Lower lobe of right lung (tissue), 2 donors: Measurements from ENCODE around the gene PBX1. TPM values are rescaled to one million over a fixed set of nuclear protein-coding genes. Genes with fewer than 3 reads are reported as not detected.

Experiments
- ATAC-seq, 2 donors: fragments of 200-7000 bp; cut with Tn5 transposase; one replicate each; pipeline ENCODE4 v1.9.1; 2020 to 2022; ENCODE audit warnings: mild to moderate bottlenecking in 2 of 2, moderate library complexity in 2 of 2
- DNase-seq: peaks from one replicate; pipeline ENCODE4 v3.0.0-alpha.2; 2020
- H3K27ac ChIP-seq: fragments of 200-600 bp; one replicate; pipeline ENCODE4 v1.8.0; 2022
- H3K27me3 ChIP-seq: fragments of 200-600 bp; one replicate; pipeline ENCODE4 v1.8.0; 2022; ENCODE audit warnings: low read depth
- H3K36me3 ChIP-seq: fragments of 200-600 bp; one replicate; pipeline ENCODE4 v1.8.0; 2022; ENCODE audit warnings: mild to moderate bottlenecking
- H3K4me1 ChIP-seq: fragments of 200-600 bp; one replicate; pipeline ENCODE4 v1.8.0; 2022
- H3K4me3 ChIP-seq: fragments of 200-600 bp; one replicate; pipeline ENCODE4 v1.8.0; 2022; ENCODE audit warnings: mild to moderate bottlenecking
- H3K9me3 ChIP-seq: fragments of 200-600 bp; one replicate; pipeline ENCODE4 v1.8.0; 2022
- intact Hi-C: fragments of 100-400 bp; cut with DNase I; formaldehyde crosslinking; loops from one replicate; pipeline ENCODE4 v1.11.0; 2022
- total RNA-seq: library from RNA; stranded (reverse); fragmentation: NEBNext Ultra II Directional; extraction: Animal tissue kit (Norgen Biotek cat#: 25700); gene quantifications from one replicate; pipeline ENCODE4 v1.2.1, GENCODE V29; 2021
- TF ChIP-seq, protein P1 (sequence below): fragments of 200-600 bp; IDR thresholded peaks from one replicate; pipeline ENCODE4 v1.8.0; 2022; ENCODE audit warnings: antibody characterized with exemption, mild to moderate bottlenecking
- donor health status: DM: no; HTN: yes; CAD: no; lungs with severe emphysema.

The PBX1 gene
- total RNA-seq, 1 donor from 2014 or later: 58.1 TPM

DNA sequence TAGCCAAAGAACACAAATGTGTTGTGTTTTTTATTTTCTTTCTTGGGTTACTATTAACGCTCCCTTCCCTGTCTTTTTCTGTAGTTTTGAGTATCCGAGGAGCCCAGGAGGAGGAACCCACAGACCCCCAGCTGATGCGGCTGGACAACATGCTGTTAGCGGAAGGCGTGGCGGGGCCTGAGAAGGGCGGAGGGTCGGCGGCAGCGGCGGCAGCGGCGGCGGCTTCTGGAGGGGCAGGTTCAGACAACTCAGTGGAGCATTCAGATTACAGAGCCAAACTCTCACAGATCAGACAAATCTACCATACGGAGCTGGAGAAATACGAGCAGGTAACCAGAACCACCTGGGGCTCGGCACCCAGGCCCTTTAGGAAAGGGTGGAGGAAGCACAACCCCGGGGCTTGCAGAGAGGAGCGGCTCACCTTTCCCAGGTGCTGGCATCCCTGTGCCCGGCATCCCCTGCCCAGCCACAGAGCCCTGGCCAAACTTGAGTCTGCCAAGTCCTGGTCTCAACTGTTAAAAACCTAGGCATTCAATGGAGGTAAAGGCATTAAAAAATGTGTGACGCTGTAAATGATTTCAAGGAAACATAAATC is 233.5 kb downstream of the PBX1 start:
- Histone ChIP-seq H3K27me3 (no peaks in the 10 kb centered on the region), H3K4me1 (peaks cover 2% of the 10 kb centered on the region), H3K27ac (no peak overlapping the region), H3K4me3 (no peak overlapping the region), H3K36me3 (peaks cover 11% of the 10 kb centered on the region), H3K9me3 (no peaks in the 10 kb centered on the region)
- no peak for ATAC-seq
- TF ChIP-seq, protein P1, sequence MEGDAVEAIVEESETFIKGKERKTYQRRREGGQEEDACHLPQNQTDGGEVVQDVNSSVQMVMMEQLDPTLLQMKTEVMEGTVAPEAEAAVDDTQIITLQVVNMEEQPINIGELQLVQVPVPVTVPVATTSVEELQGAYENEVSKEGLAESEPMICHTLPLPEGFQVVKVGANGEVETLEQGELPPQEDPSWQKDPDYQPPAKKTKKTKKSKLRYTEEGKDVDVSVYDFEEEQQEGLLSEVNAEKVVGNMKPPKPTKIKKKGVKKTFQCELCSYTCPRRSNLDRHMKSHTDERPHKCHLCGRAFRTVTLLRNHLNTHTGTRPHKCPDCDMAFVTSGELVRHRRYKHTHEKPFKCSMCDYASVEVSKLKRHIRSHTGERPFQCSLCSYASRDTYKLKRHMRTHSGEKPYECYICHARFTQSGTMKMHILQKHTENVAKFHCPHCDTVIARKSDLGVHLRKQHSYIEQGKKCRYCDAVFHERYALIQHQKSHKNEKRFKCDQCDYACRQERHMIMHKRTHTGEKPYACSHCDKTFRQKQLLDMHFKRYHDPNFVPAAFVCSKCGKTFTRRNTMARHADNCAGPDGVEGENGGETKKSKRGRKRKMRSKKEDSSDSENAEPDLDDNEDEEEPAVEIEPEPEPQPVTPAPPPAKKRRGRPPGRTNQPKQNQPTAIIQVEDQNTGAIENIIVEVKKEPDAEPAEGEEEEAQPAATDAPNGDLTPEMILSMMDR: no peak
- intact Hi-C loops: no loop called here
- DNase-seq: no peak

DNA sequence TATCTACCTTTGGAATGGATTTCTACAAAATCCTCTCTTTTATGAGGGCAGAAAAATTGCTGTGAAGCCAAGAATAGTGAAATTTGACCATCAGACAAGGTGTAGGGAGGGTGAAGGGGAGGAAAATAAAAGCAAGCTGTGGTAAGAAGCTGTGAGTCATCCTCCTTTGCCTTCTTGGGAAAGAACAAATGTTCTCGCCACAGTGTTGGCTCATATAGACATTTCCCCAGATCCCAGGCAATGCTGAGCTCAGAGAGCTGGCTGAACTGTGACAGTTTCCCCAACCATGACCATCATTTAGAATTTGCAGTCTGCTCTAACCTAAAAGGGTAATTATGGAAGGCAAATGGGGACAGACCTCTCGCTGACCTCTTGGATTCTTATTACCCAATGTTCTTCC is 235.4 kb downstream of the PBX1 start:
- H3K4me1 ChIP-seq: no peaks in the 10 kb centered on the region
- peak; percentile 57 to 59 for ATAC-seq

DNA sequence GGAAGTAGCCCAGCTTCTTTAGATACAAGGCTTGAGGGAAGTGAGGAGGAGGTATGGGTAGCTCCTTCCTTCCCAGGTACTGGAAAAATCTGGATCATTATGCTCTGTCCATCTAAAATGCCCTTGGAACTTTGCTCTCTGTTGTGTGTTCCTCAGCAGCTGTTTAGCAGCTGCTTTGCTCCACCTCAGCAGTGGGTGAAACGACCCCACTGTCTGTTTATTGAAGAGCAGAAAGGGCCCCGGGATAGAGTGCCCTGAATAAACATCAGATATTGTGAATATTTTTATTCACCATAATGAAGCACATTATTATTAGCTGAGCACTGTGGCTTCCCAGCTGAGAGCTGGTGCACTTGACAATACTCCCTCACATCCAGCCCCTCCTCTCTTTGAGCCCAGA is 237.9 kb downstream of the PBX1 start:
- Histone ChIP-seq H3K27ac (no peak overlapping the region), H3K27me3 (no peaks in the 10 kb centered on the region), H3K36me3 (peaks cover 21% of the 10 kb centered on the region), H3K4me1 (no peaks in the 10 kb centered on the region), H3K9me3 (no peaks in the 10 kb centered on the region), H3K4me3 (no peak overlapping the region)
- TF ChIP-seq, protein P1: no peak
- no peak for DNase-seq
- intact Hi-C loops: no loop called here
- ATAC-seq: no peak

More for the DNA sequence above, 235.4 kb downstream of the PBX1 start:
- intact Hi-C loops: no loop called here
- Histone ChIP-seq H3K27ac (peak overlapping the region; percentile 13), H3K4me3 (no peak overlapping the region), H3K27me3 (no peaks in the 10 kb centered on the region), H3K9me3 (no peaks in the 10 kb centered on the region), H3K36me3 (peaks cover 11% of the 10 kb centered on the region)
- DNase-seq: no peak
- TF ChIP-seq, protein P1: no peak

DNA sequence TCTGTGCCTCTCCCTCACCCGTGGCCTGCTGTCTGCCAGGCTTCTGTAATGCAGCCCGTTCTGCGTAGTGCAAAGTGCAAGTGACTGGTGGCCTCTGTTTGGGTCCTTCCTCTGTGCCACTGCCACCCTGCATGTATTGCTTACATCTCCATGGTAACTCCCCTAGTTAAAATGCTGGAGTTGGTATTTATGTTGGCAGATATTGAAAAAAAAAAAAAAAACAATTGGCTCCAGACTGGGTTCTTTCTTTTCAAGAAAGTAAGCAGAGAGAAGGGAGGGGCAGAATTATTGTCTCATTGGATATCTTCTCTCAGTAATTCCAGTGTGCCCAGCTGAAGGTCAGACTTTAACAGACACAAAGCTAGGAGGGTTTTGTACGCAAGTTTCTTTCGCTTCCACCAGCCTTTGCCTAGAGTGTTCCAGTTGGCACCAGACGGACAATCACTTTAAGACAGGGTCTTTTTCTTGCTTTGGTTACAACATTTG is 242.3 kb downstream of the PBX1 start:
- Histone ChIP-seq H3K27me3 (no peaks in the 10 kb centered on the region), H3K4me3 (no peak overlapping the region), H3K4me1 (no peaks in the 10 kb centered on the region), H3K36me3 (peaks cover 18% of the 10 kb centered on the region), H3K9me3 (no peaks in the 10 kb centered on the region), H3K27ac (peak overlapping the region; percentile 0)
- intact Hi-C loops: no loop called here
- DNase-seq (no peak), ATAC-seq (no peak)
- TF ChIP-seq, protein P1: no peak

DNA sequence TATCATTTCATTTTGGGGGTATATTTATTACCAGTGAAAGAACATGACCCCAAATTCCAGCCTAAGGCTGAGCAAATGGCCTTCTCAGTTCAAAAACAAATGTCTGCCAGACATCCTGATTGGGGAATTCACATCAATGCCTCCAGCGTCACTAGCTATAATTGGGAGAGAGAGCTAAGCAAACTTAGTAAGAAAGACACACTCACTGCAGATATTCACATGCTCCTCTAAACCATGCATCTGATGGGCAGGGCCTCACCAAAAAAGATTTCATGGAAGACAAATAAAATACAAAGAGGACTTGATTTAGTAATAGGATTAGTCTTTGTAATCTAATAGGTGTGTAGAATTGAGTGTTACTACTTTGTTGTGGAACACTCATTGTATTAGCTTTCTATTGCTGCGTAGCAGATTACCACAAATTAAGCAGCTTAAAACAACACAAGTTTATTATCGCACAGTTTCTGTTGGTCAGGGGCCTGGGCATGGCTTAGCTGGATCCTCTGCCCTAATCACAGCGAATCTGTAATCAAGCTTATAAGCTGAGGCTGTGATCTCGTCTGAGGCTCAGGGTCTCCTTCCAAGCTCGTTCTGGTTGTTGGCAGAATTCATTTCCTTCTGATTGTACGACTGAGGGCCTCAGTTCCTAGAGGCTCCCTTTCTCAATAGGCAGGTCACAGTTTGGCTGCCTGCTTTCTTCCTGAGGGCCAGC is 243.0 kb downstream of the PBX1 start:
- peak overlapping the region; percentile 0 for H3K27ac ChIP-seq
- no peak for ATAC-seq
- intact Hi-C loops: no loop called here

More for the DNA sequence above, 243.0 kb downstream of the PBX1 start:
- no peaks in the 10 kb centered on the region for H3K27me3 ChIP-seq
- no peak for DNase-seq
- peaks cover 18% of the 10 kb centered on the region for H3K36me3 ChIP-seq
- TF ChIP-seq, protein P1: no peak
- no peak overlapping the region for H3K4me3 ChIP-seq
- H3K4me1 ChIP-seq: no peaks in the 10 kb centered on the region
- no peaks in the 10 kb centered on the region for H3K9me3 ChIP-seq
